ENCODE results near the gene TIMM17A.
A peak's percentile ranks its signal among the peaks of the same experiment; 100 is the strongest.
"Not testable (repeated sequence)": the region's sequence is repeated elsewhere in the genome, so short reads cannot be mapped to it uniquely, and the experiment has no call there.

TIMM17A gene

GRCh38 chr1:201941420-201942128, 13.7 kb upstream of the TIMM17A start:
- no peak for DNase-seq

GRCh38 chr1:201942129-201942495, 13.2 kb upstream of the TIMM17A start:
- DNase-seq = no peak

- no peak for DNase-seq
Observed at GRCh38 chr1:201944002-201944401, 11.3 kb upstream of the TIMM17A start.

GRCh38 chr1:201944639-201945038, 10.7 kb upstream of the TIMM17A start:
- no peak for DNase-seq

GRCh38 chr1:201945157-201945556, 10.1 kb upstream of the TIMM17A start:
- peak; percentile 35 for DNase-seq

GRCh38 chr1:201945863-201946223, 9.5 kb upstream of the TIMM17A start:
- DNase-seq = no peak

GRCh38 chr1:201946224-201946908, 8.9 kb upstream of the TIMM17A start, which contains the start of gene LMOD1:
LMOD1 (minus strand) TSS chr1:201946548; CDS start chr1:201946340, 208 bp downstream.
- peak; percentile 90 for DNase-seq

GRCh38 chr1:201947697-201948008, 7.7 kb upstream of the TIMM17A start:
- DNase-seq = peak; percentile 37

GRCh38 chr1:201949491-201949890, 5.8 kb upstream of the TIMM17A start:
- no peak for DNase-seq

GRCh38 chr1:201954263-201955008, 867 bp upstream of the TIMM17A start:
- DNase-seq = no peak

GRCh38 chr1:201955729-201956143, 433 bp downstream of the TIMM17A start:
- no peak for DNase-seq

- DNase-seq = no peak
Observed at GRCh38 chr1:201958348-201958747, 3.0 kb downstream of the TIMM17A start.

- DNase-seq = not testable (repeated sequence)
Observed at GRCh38 chr1:201962382-201962781, 7.1 kb downstream of the TIMM17A start.

GRCh38 chr1:201964261-201964660, 9.0 kb downstream of the TIMM17A start:
- DNase-seq = peak; percentile 72

GRCh38 chr1:201966171-201966570, 10.9 kb downstream of the TIMM17A start:
- DNase-seq = no peak

GRCh38 chr1:201968202-201968925, 13.1 kb downstream of the TIMM17A start:
- DNase-seq = no peak

GRCh38 chr1:201970334-201971159, 15.2 kb downstream of the TIMM17A start:
- DNase-seq = no peak

GRCh38 chr1:201982082-201982622, 26.8 kb downstream of the TIMM17A start:
- DNase-seq = no peak

- peak; percentile 84 for DNase-seq
Observed at GRCh38 chr1:201982623-201983379, 27.5 kb downstream of the TIMM17A start, which contains the start of gene RNPEP. RNPEP (plus strand) TSS chr1:201982648; CDS start chr1:201982667, 19 bp downstream.

GRCh38 chr1:201983380-201983805, 28.1 kb downstream of the TIMM17A start:
- DNase-seq = no peak

- DNase-seq = no peak
Observed at GRCh38 chr1:201984446-201984845, 29.1 kb downstream of the TIMM17A start.

All from HCEC 1CT (cell line).